H1 (cell line): Measurements from ENCODE around the gene LPP. TPM values are rescaled to one million over a fixed set of nuclear protein-coding genes. Genes with fewer than 3 reads are reported as not detected.

ENCODE experiments used
- CTCF ChIA-PET: fragments of 300-600 bp; sonication (Branson Sonifier 250); formaldehyde crosslinking; loops from one replicate; lab custom pipeline; 2021; ENCODE audit not compliant: partially characterized antibody; lab: Charles Lee
- POLR2A ChIA-PET: fragments of 300-600 bp; sonication (Branson Sonifier 250); formaldehyde crosslinking; loops from one replicate; lab custom pipeline; 2021; ENCODE audit warnings: inconsistent platforms; ENCODE audit not compliant: partially characterized antibody; lab: Charles Lee
- DNase-seq, 2 experiments: peaks; one replicate each; pipeline versions ENCODE4 v3.0.0 to v3.0.0-alpha.2; 2010 to 2022; ENCODE audit warnings: low spot score in 2 of 2, low read depth in 1 of 2, mixed read lengths in 1 of 2
- FAIRE-seq: peaks from 2 replicates; lab custom pipeline; 2011; peaks lifted over from hg19 to GRCh38; lab: Jason Lieb, UNC
- H2AFZ ChIP-seq: 2 replicates; pipeline ENCODE4 v1.8.1; 2012; ENCODE audit warnings: low read length, inconsistent platforms
- H2AK5ac ChIP-seq: 2 replicates; pipeline ENCODE4 v1.6.1; 2013; ENCODE audit warnings: low read depth, low read length
- H2BK120ac ChIP-seq: replicated peaks from 2 replicates; pipeline ENCODE3; 2013; ENCODE audit warnings: low read depth, low read length, inconsistent platforms
- H2BK12ac ChIP-seq: 2 replicates; pipeline ENCODE4 v1.6.1; 2013; ENCODE audit warnings: low read depth, low read length
- H2BK15ac ChIP-seq: 2 replicates; pipeline ENCODE4 v1.6.1; 2013; ENCODE audit warnings: low read length
- H2BK20ac ChIP-seq: 2 replicates; pipeline ENCODE4 v1.6.1; 2013; ENCODE audit warnings: low read length
- H2BK5ac ChIP-seq: 2 replicates; pipeline ENCODE4 v1.6.1; 2013; ENCODE audit warnings: low read depth, low read length
- H3K14ac ChIP-seq: 2 replicates; pipeline ENCODE4 v1.6.1; 2013; ENCODE audit warnings: inconsistent platforms; ENCODE audit not compliant: insufficient read length
- H3K18ac ChIP-seq: 2 replicates; pipeline ENCODE4 v1.6.1; 2013; ENCODE audit warnings: low read length; ENCODE audit errors: extremely low read depth
- H3K23ac ChIP-seq: 2 replicates; pipeline ENCODE4 v1.6.1; 2013; ENCODE audit warnings: inconsistent platforms; ENCODE audit not compliant: insufficient read length
- H3K23me2 ChIP-seq: 2 replicates; pipeline ENCODE4 v1.6.1; 2013; ENCODE audit warnings: low read depth, low read length
- H3K27ac ChIP-seq: 2 replicates; pipeline ENCODE4 v1.6.1; 2011; ENCODE audit warnings: low read depth, low read length, inconsistent platforms
- H3K27me3 ChIP-seq, 4 experiments: replicated peaks in 1 of 4; 1 replicate in 1 of 4; 2 replicates in 3 of 4; pipeline versions ENCODE4 v1.6.1 to v1.8.1; 2011 to 2013; ENCODE audit warnings: low read length in 3 of 4, mild to moderate bottlenecking in 3 of 4, inconsistent platforms in 2 of 4, mixed read lengths in 2 of 4, moderate library complexity in 1 of 4; ENCODE audit not compliant: control insufficient read depth in 3 of 4, insufficient read depth in 3 of 4; ENCODE audit errors: extremely low read depth in 1 of 4
- H3K36me3 ChIP-seq, 4 experiments: 2 replicates each; pipeline versions ENCODE4 v1.6.1 to v1.8.1; 2011 to 2013; ENCODE audit warnings: mild to moderate bottlenecking in 4 of 4, low read length in 3 of 4, moderate library complexity in 2 of 4, control low read depth in 1 of 4, inconsistent platforms in 1 of 4; ENCODE audit not compliant: insufficient read depth in 4 of 4, control insufficient read depth in 2 of 4
- H3K4ac ChIP-seq: replicated peaks from 2 replicates; pipeline ENCODE3; 2013; ENCODE audit warnings: low read length, low read depth, mixed read lengths, inconsistent platforms; ENCODE audit not compliant: insufficient read length
- H3K4me1 ChIP-seq, 4 experiments: replicated peaks in 1 of 4; 1 replicate in 1 of 4; 2 replicates in 3 of 4; pipeline versions ENCODE4 v1.6.1 to v1.8.1; 2011 to 2013; ENCODE audit warnings: low read length in 3 of 4, inconsistent platforms in 2 of 4, mixed read lengths in 1 of 4; ENCODE audit not compliant: insufficient read depth in 4 of 4, control insufficient read depth in 3 of 4
- H3K4me2 ChIP-seq, 2 experiments: 2 replicates each; pipeline versions ENCODE4 v1.6.1 to v1.8.1; 2011 to 2013; ENCODE audit warnings: low read depth in 2 of 2, low read length in 2 of 2, control low read depth in 1 of 2, inconsistent platforms in 1 of 2, mild to moderate bottlenecking in 1 of 2; ENCODE audit not compliant: insufficient read depth in 1 of 2
- H3K4me3 ChIP-seq, 4 experiments: fragments of 200-600, 300-600 bp in 1 of 4; sonication (generic), shearing (Covaris generic), sonication (Bioruptor Twin) in 1 of 4; 2 replicates each; pipeline versions ENCODE4 v1.5.1 to v1.8.1; 2011 to 2016; ENCODE audit warnings: low read length in 4 of 4, low read depth in 3 of 4, control low read depth in 2 of 4, inconsistent platforms in 2 of 4, mild to moderate bottlenecking in 2 of 4, mixed read lengths in 1 of 4, moderate library complexity in 1 of 4; ENCODE audit not compliant: insufficient read depth in 2 of 4; ENCODE audit errors: extremely low read depth in 1 of 4
- H3K56ac ChIP-seq: replicated peaks from 2 replicates; pipeline ENCODE3; 2013; ENCODE audit warnings: low read depth, mild to moderate bottlenecking, mixed read lengths, low read length, inconsistent platforms; ENCODE audit not compliant: insufficient read length
- H3K79me1 ChIP-seq: 2 replicates; pipeline ENCODE4 v1.6.1; 2013; ENCODE audit warnings: low read depth, low read length, control low read depth
- H3K79me2 ChIP-seq, 2 experiments: 2 replicates each; pipeline versions ENCODE4 v1.6.1 to v1.8.1; 2012 to 2013; ENCODE audit warnings: low read length in 2 of 2, mild to moderate bottlenecking in 2 of 2, inconsistent platforms in 1 of 2; ENCODE audit not compliant: insufficient read depth in 2 of 2, control insufficient read depth in 1 of 2
- H3K9ac ChIP-seq, 4 experiments: replicated peaks in 1 of 4; 1 replicate in 1 of 4; 2 replicates in 3 of 4; pipeline versions ENCODE4 v1.6.1 to v1.8.1; 2011 to 2013; ENCODE audit warnings: low read depth in 3 of 4, low read length in 3 of 4, control low read depth in 2 of 4, mild to moderate bottlenecking in 2 of 4, moderate library complexity in 2 of 4, inconsistent platforms in 1 of 4; ENCODE audit errors: extremely low read depth in 1 of 4
- H3K9me3 ChIP-seq, 2 experiments: 2 replicates each; pipeline versions ENCODE4 v1.6.1 to v1.8.1; 2012 to 2013; ENCODE audit warnings: mild to moderate bottlenecking in 2 of 2, moderate library complexity in 2 of 2, control low read depth in 1 of 2, inconsistent platforms in 1 of 2, low read depth in 1 of 2, low read length in 1 of 2, mixed read lengths in 1 of 2; ENCODE audit not compliant: insufficient read depth in 2 of 2
- H4K20me1 ChIP-seq, 2 experiments: replicated peaks in 1 of 2; 2 replicates each; pipeline versions ENCODE3 to v1.8.1; 2011 to 2013; ENCODE audit warnings: inconsistent platforms in 2 of 2, low read length in 2 of 2, mild to moderate bottlenecking in 1 of 2; ENCODE audit not compliant: insufficient read depth in 2 of 2, control insufficient read depth in 1 of 2
- H4K5ac ChIP-seq: 2 replicates; pipeline ENCODE4 v1.6.1; 2013; ENCODE audit warnings: low read length, low read depth, mixed read lengths, inconsistent platforms; ENCODE audit not compliant: insufficient read length
- H4K8ac ChIP-seq: 2 replicates; pipeline ENCODE4 v1.8.0; 2013; ENCODE audit warnings: mild to moderate bottlenecking, moderate library complexity, low read length, inconsistent platforms; ENCODE audit not compliant: insufficient read depth; ENCODE audit errors: extremely low read depth
- H4K91ac ChIP-seq: replicated peaks from 2 replicates; pipeline ENCODE3; 2013; ENCODE audit warnings: low read length, mixed read lengths, inconsistent platforms; ENCODE audit not compliant: insufficient read length
- CHD1 ChIP-seq: IDR thresholded peaks from 2 replicates; pipeline ENCODE4 v1.6.1; 2012; ENCODE audit warnings: low read depth, low read length, improper control_type of control experiment
- CTBP2 ChIP-seq: IDR thresholded peaks from 2 replicates; pipeline ENCODE4 v1.7.0; 2011; ENCODE audit warnings: borderline replicate concordance, mild to moderate bottlenecking, moderate library complexity, mixed read lengths, low read length; ENCODE audit not compliant: insufficient read depth, insufficient read length
- MAFK ChIP-seq: IDR thresholded peaks from 2 replicates; pipeline ENCODE4 v1.6.1; 2012; ENCODE audit warnings: low read depth, mild to moderate bottlenecking, improper control_type of control experiment, low read length
- RAD21 ChIP-seq, 2 experiments: IDR thresholded peaks in 1 of 2; conservative IDR thresholded peaks in 1 of 2; 2 replicates each; pipeline ENCODE4 v1.6.1; 2011; ENCODE audit warnings: low read depth in 2 of 2, low read length in 2 of 2, improper control_type of control experiment in 1 of 2, inconsistent platforms in 1 of 2, mild to moderate bottlenecking in 1 of 2, moderate library complexity in 1 of 2
- RBBP5 ChIP-seq: IDR thresholded peaks from 2 replicates; pipeline ENCODE4 v1.7.1; 2012; ENCODE audit warnings: low read depth, mild to moderate bottlenecking, inconsistent platforms, low read length, moderate library complexity, borderline replicate concordance
- SIRT6 ChIP-seq: IDR thresholded peaks from one replicate; pipeline ENCODE4 v1.7.1; 2012; ENCODE audit warnings: low read length, inconsistent platforms
- WGBS, 2 experiments: shearing (Covaris generic) in 1 of 2; methylation state at CpG; one replicate each; pipeline versions ENCODE4 v1.1.6 to v1.1.7; 2013 to 2015; ENCODE audit warnings: low lambda C conversion rate in 2 of 2, mixed read lengths in 2 of 2, inconsistent platforms in 1 of 2, low coverage in 1 of 2, missing lambda C conversion rate in 1 of 2; ENCODE audit not compliant: insufficient replicate concordance in 2 of 2, insufficient coverage in 1 of 2, insufficient read length in 1 of 2; ENCODE audit errors: extremely low coverage in 1 of 2, missing lambda C conversion rate in 1 of 2; 5-methylcytosine and 5-hydroxymethylcytosine counted together
- polyA plus RNA-seq, 7 experiments: library from polyadenylated mRNA; depleted of rRNA in 3 of 7; stranded (reverse) in 5 of 7; unstranded in 2 of 7; fragments of >200 nt in 5 of 7; fragments of 200-250 nt in 2 of 7; gene quantifications; 1 replicate in 5 of 7; 2 replicates in 1 of 7; 4 replicates in 1 of 7; pipeline versions ENCODE4 v1.2.1 to v1.2.3, GENCODE V29; 2011 to 2013; ENCODE audit warnings: missing spikeins in 2 of 7, mixed read lengths in 2 of 7
- total RNA-seq: library from RNA; stranded (reverse); fragmentation: NEBNext Ultra II Directional; extraction: Animal tissue kit (Norgen Biotek cat#: 25700); gene quantifications from 2 replicates; pipeline ENCODE4 v1.2.1, GENCODE V29; 2021

Gene LPP
- total and polyA plus RNA-seq, 2 of the 8 experiments (the other 6 are each of a cell fraction or from before 2014, with no cell fraction given): 10.0 to 53.3 TPM

- CTCF ChIA-PET: interaction anchor here (0.7 to 1.7 kb wide), 6 partner anchors 9 to 565 kb away, joined by 3 to 5 read pairs (median 3); no protein-coding TSS in a partner anchor
- Histone ChIP-seq H2BK15ac (no peak overlapping the region), H3K14ac (no peak overlapping the region), H3K18ac (no peak overlapping the region), H3K56ac (no peak overlapping the region), H3K27me3 (no peaks in the 10 kb centered on the region), H3K36me3 (no peaks in the 10 kb centered on the region), H3K79me1 (no peaks in the 10 kb centered on the region), H4K8ac (no peak overlapping the region), H4K91ac (no peak overlapping the region), H3K4me2 (peak overlapping the region in 1 of 2 experiments; percentile 13; a peak in 1 of 4 replicates), H3K9ac (no peak overlapping the region), H2AK5ac (no peak overlapping the region), H3K23ac (no peak overlapping the region), H3K4me3 (peak overlapping the region in 1 of 4 experiments; percentile 23; a peak in 1 of 8 replicates), H3K79me2 (no peaks in the 10 kb centered on the region), H3K9me3 (no peaks in the 10 kb centered on the region), H3K4me1 (peaks cover 0 to 22% (median 18%) of the 10 kb centered on the region in 4 experiments; a peak in 6 of 7 replicates), H2BK20ac (no peak overlapping the region; the same call in 1 of the 2 replicates), H2BK12ac (peak overlapping the region; percentile 40; the same call in 1 of the 2 replicates), H3K4ac (no peak overlapping the region), H2BK120ac (no peak overlapping the region), H4K5ac (peak overlapping the region; percentile 18), H3K27ac (no peak overlapping the region), H2AFZ (no peak overlapping the region), H3K23me2 (no peaks in the 10 kb centered on the region), H2BK5ac (0 out of 2 replicates have a peak overlapping the region, but pooled peaks have one; percentile 13), H4K20me1 (no peaks in the 10 kb centered on the region)
- TF ChIP-seq MAFK (no peak), RAD21 (IDR thresholded peaks at IDR 0.05 in 1 of 2, conservative IDR thresholded peaks at IDR 0.05 in 1 of 2; ENCODE audit: low read depth in 2 of 2, low read length in 2 of 2) (peak; percentile 24 to 39; a peak in 3 of 4 replicates), CHD1 (no peak), CTBP2 (no peak), SIRT6 (no peak), RBBP5 (no peak)
- no peak for DNase-seq
- 83% methylated on average over 2 of the region's 2 CpGs; no CpG with 5 or more reads in 1 of the 2 experiments for WGBS, 2 experiments
- POLR2A ChIA-PET: no interaction called here
- no peak for FAIRE-seq
Observed at GRCh38 chr3:188303286-188303799, 149.4 kb downstream of the LPP start.
